Measurements from ENCODE around the gene GLCCI1. TPM values are rescaled to one million over a fixed set of nuclear protein-coding genes. Genes with fewer than 3 reads are reported as not detected.
A peak's percentile ranks its signal among the peaks of the same experiment; 100 is the strongest.

The GLCCI1 gene
- polyA plus RNA-seq, 6 donors from 2014 or later = 17.2 to 35.4 (median 20.9) TPM

- ATAC-seq (ENCODE audit: low read depth in 2 of 2) = no peak
- Mint-ChIP-seq H3K27me3 (no peaks in the 10 kb centered on the region), H3K4me3 (peak overlapping the region in 7 of 8 donors; percentile 83 to 97 (median 96)), H3K9me3 (no peaks in the 10 kb centered on the region), H3K36me3 (no peaks in the 10 kb centered on the region), H3K4me1 (peaks cover 13 to 28% (median 19%) of the 10 kb centered on the region in 3 donors), H3K27ac (peak overlapping the region; percentile 79 to 97 (median 92))
- no peak for DNase-seq
Observed at GRCh38 chr7:7967886-7968543, 581 bp upstream of the GLCCI1 start.

GRCh38 chr7:7969306-7970236, 975 bp downstream of the GLCCI1 start:
- no peaks in the 10 kb centered on the region for H3K36me3 Mint-ChIP-seq
- peak; percentile 61 for DNase-seq
- peak overlapping the region in 2 of 6 donors; percentile 81 to 88 for H3K27ac Mint-ChIP-seq
- peak overlapping the region in 7 of 8 donors; percentile 73 to 97 (median 85) for H3K4me3 Mint-ChIP-seq
- no peaks in the 10 kb centered on the region for H3K9me3 Mint-ChIP-seq
- peaks cover 17 to 25% (median 19%) of the 10 kb centered on the region in 3 donors for H3K4me1 Mint-ChIP-seq
- no peaks in the 10 kb centered on the region for H3K27me3 Mint-ChIP-seq
- ATAC-seq (ENCODE audit: low read depth in 2 of 2) = peak; percentile 13 to 20

- Mint-ChIP-seq H3K27me3 (no peaks in the 10 kb centered on the region), H3K4me1 (peaks cover 17 to 23% (median 22%) of the 10 kb centered on the region in 3 donors), H3K27ac (no peak overlapping the region), H3K4me3 (no peak overlapping the region), H3K9me3 (no peaks in the 10 kb centered on the region), H3K36me3 (no peaks in the 10 kb centered on the region)
- DNase-seq (no peak), ATAC-seq (ENCODE audit: low read depth in 2 of 2) (no peak)
Observed at GRCh38 chr7:7970237-7970530, 1.6 kb downstream of the GLCCI1 start.

GRCh38 chr7:7970531-7971307, 2.1 kb downstream of the GLCCI1 start:
- ATAC-seq (ENCODE audit: low read depth in 2 of 2) = no peak
- H3K36me3 Mint-ChIP-seq = no peaks in the 10 kb centered on the region
- peaks cover 18 to 28% (median 20%) of the 10 kb centered on the region in 3 donors for H3K4me1 Mint-ChIP-seq
- H3K27ac Mint-ChIP-seq = no peak overlapping the region
- H3K9me3 Mint-ChIP-seq = no peaks in the 10 kb centered on the region
- H3K4me3 Mint-ChIP-seq = no peak overlapping the region
- no peak for DNase-seq
- no peaks in the 10 kb centered on the region for H3K27me3 Mint-ChIP-seq

- H3K9me3 Mint-ChIP-seq = no peaks in the 10 kb centered on the region
- H3K4me1 Mint-ChIP-seq = peaks cover 22 to 32% (median 24%) of the 10 kb centered on the region in 3 donors
- no peak overlapping the region for H3K27ac Mint-ChIP-seq
- no peak for DNase-seq
- H3K36me3 Mint-ChIP-seq = no peaks in the 10 kb centered on the region
- no peak overlapping the region for H3K4me3 Mint-ChIP-seq
- ATAC-seq (ENCODE audit: low read depth in 2 of 2) = no peak
- H3K27me3 Mint-ChIP-seq = no peaks in the 10 kb centered on the region
Observed at GRCh38 chr7:7971308-7972040, 2.9 kb downstream of the GLCCI1 start.

- no peak for DNase-seq
- ATAC-seq (ENCODE audit: low read depth in 2 of 2) = no peak
- H3K9me3 Mint-ChIP-seq = no peaks in the 10 kb centered on the region
- no peak overlapping the region for H3K27ac Mint-ChIP-seq
- H3K4me1 Mint-ChIP-seq = peaks cover 23 to 33% (median 29%) of the 10 kb centered on the region in 3 donors
- no peaks in the 10 kb centered on the region for H3K27me3 Mint-ChIP-seq
- no peaks in the 10 kb centered on the region for H3K36me3 Mint-ChIP-seq
- no peak overlapping the region for H3K4me3 Mint-ChIP-seq
Observed at GRCh38 chr7:7972128-7972527, 3.5 kb downstream of the GLCCI1 start.

GRCh38 chr7:7972922-7973594, 4.5 kb downstream of the GLCCI1 start:
- Mint-ChIP-seq H3K9me3 (no peaks in the 10 kb centered on the region), H3K4me1 (peaks cover 26 to 36% (median 28%) of the 10 kb centered on the region in 3 donors), H3K36me3 (no peaks in the 10 kb centered on the region), H3K4me3 (peak overlapping the region in 6 of 8 donors; percentile 22 to 56 (median 45)), H3K27ac (peak overlapping the region in 5 of 6 donors; percentile 7 to 85 (median 43)), H3K27me3 (no peaks in the 10 kb centered on the region)
- ATAC-seq (ENCODE audit: low read depth in 2 of 2) (no peak), DNase-seq (no peak)

GRCh38 chr7:7976677-7977076, 8.1 kb downstream of the GLCCI1 start:
- H3K36me3 Mint-ChIP-seq = no peaks in the 10 kb centered on the region
- H3K4me1 Mint-ChIP-seq = peaks cover 36 to 64% (median 36%) of the 10 kb centered on the region in 3 donors
- ATAC-seq (ENCODE audit: low read depth in 2 of 2) (no peak), DNase-seq (no peak)
- H3K4me3 Mint-ChIP-seq = peak overlapping the region in 1 of 8 donors; percentile 25
- peak overlapping the region in 1 of 6 donors; percentile 61 for H3K27ac Mint-ChIP-seq
- H3K27me3 Mint-ChIP-seq = no peaks in the 10 kb centered on the region
- no peaks in the 10 kb centered on the region for H3K9me3 Mint-ChIP-seq

- no peak overlapping the region for H3K4me3 Mint-ChIP-seq
Observed at GRCh38 chr7:7977774-7978173, 9.2 kb downstream of the GLCCI1 start.

GRCh38 chr7:7978860-7979259, 10.3 kb downstream of the GLCCI1 start:
- DNase-seq (no peak), ATAC-seq (ENCODE audit: low read depth in 2 of 2) (no peak)
- H3K9me3 Mint-ChIP-seq = no peaks in the 10 kb centered on the region
- no peaks in the 10 kb centered on the region for H3K27me3 Mint-ChIP-seq
- no peaks in the 10 kb centered on the region for H3K36me3 Mint-ChIP-seq
- H3K27ac Mint-ChIP-seq = no peak overlapping the region
- peaks cover 30 to 77% (median 33%) of the 10 kb centered on the region in 3 donors for H3K4me1 Mint-ChIP-seq
- no peak overlapping the region for H3K4me3 Mint-ChIP-seq

More at GRCh38 chr7:7977774-7978173, 9.2 kb downstream of the GLCCI1 start:
- no peaks in the 10 kb centered on the region for H3K9me3 Mint-ChIP-seq
- peak overlapping the region in 2 of 6 donors; percentile 25 to 28 for H3K27ac Mint-ChIP-seq
- H3K27me3 Mint-ChIP-seq = no peaks in the 10 kb centered on the region
- DNase-seq (no peak), ATAC-seq (ENCODE audit: low read depth in 2 of 2) (no peak)
- H3K4me1 Mint-ChIP-seq = peaks cover 35 to 74% (median 40%) of the 10 kb centered on the region in 3 donors
- no peaks in the 10 kb centered on the region for H3K36me3 Mint-ChIP-seq

GRCh38 chr7:7979558-7979957, 11.0 kb downstream of the GLCCI1 start:
- Mint-ChIP-seq H3K27me3 (no peaks in the 10 kb centered on the region), H3K9me3 (no peaks in the 10 kb centered on the region), H3K4me3 (no peak overlapping the region), H3K36me3 (no peaks in the 10 kb centered on the region), H3K4me1 (peaks cover 30 to 72% (median 30%) of the 10 kb centered on the region in 3 donors), H3K27ac (peak overlapping the region in 2 of 6 donors; percentile 47)
- no peak for ATAC-seq (ENCODE audit: low read depth in 2 of 2)
- DNase-seq = no peak

- peaks cover 30 to 71% (median 33%) of the 10 kb centered on the region in 3 donors for H3K4me1 Mint-ChIP-seq
- no peaks in the 10 kb centered on the region for H3K27me3 Mint-ChIP-seq
- no peaks in the 10 kb centered on the region for H3K9me3 Mint-ChIP-seq
- DNase-seq (no peak), ATAC-seq (ENCODE audit: low read depth in 2 of 2) (no peak)
- peak overlapping the region in 3 of 6 donors; percentile 12 to 47 (median 47) for H3K27ac Mint-ChIP-seq
- no peaks in the 10 kb centered on the region for H3K36me3 Mint-ChIP-seq
- H3K4me3 Mint-ChIP-seq = no peak overlapping the region
Observed at GRCh38 chr7:7980134-7980533, 11.5 kb downstream of the GLCCI1 start.
